ENCODE data around the gene CHN1.

Gene CHN1

DNA sequence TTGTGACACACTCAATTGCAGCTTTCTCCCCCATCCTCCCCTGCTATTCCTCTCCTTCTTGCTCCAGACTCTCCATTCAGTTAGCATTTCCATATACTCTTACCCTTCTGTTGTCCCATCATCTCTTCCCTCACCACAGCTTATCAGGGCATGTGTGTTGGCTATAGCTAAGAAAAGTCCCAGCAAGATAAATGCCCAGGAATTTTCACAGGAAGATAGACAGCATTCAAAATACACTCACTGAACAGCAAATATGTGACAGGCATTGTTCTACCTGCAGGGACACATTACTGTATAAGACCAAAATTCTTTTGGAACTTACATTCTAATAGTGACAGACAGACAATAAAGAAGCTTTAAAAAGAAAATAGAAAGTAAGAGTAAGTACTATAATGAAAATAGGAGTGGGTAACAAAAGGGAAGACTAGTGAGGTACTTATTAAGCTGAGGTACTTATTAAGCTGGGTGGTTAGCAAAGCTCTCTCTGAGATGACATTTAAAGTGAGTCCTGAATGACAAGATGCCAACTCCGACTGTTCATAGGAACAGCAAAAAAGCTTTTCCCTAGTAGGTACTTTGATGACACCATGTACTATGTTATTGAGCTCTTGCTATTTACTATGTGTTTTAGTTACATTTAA is 86.2 kb downstream of the CHN1 start:
- no peak for DNase-seq

DNA sequence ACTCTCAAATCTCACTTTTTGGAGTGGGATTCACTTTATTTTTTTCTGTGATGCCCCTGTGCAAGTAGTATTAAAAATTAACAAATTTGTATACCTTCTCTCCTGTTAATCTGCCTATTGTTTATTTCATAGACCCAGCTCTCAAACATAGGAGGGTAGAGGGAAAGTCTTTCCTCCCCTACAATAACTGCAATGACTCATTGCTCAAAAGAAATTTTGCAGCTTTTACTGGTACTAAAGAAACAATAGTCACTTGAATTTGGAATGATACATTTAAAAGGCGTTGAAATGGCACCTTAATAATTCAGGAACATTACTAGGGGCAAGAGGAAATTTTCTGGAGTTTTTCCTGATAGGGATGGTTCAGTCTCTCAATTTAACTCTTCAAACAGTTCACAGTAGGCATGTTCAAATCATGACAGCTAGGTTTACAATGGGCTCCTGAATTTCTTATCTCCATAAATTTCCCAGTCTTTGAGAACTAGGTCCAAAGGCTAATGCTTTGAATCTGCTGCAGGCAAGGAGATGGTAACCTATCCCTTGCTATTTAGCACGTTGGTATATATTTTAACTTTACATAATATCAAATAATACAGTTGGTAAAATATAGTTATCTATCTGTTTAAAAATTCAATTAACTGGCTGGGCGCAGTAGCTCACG is 88.8 kb downstream of the CHN1 start:
- DNase-seq, result no peak

DNA sequence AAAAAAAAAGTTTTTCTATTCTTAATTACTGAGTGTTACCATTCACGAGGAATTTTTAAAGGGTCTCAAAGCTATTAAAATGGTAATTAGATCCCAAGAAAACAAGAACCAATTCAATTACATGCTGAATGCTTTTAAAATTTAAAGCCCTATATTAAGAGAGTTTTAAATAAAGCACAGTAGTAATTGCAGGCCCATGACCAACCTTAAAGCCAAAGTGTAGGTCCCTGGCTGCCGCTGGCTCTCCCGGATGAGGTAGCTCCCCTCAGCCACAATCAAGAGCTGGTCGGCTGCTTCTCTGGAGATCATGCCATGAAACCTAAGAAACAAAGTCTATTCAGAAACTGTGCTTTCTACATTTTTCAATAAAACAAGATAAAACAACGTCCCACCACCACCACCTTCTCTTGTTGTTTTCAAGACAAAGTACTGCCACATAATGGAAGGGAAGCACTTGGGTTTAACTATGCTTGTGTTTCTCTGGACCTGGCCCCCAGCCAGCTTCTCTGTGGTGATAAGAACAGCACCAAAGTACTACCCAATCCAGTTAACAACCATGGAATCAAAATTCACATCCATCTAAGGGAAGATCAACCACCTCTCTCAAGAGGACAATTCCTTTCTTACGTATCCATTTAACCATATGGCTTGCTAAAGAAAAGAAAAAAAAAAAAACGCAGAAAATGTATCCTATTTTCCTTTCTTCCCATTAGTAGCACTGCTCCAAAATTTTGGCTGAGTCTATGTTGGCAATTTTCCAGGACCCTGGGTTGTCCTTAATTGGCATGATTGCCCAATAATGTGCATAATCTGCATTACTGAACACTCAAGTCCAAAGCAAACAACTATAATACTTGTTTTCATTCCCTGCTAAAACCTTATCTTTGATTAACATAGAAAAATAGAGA is 90.1 kb downstream of the CHN1 start:
- no peak for DNase-seq

DNA sequence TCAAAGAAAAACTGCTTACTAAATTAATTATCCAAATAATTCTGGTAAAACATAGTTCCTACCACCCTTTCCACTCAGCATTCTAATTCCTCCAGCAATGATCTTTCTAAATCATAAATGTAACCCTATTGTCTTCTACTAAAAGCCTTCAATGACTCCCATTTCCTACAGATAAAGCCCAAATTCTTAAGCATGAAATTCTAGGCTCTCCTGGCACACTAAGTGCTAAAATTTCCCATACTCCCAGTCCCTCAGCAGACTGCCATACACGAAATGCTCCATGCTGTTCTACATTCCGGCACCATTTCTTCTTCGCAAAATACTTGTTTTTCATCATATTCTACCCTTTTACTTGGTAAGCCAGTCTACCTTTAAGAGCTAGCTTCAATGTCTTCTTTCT is 96.9 kb downstream of the CHN1 start:
- no peak for DNase-seq

DNA sequence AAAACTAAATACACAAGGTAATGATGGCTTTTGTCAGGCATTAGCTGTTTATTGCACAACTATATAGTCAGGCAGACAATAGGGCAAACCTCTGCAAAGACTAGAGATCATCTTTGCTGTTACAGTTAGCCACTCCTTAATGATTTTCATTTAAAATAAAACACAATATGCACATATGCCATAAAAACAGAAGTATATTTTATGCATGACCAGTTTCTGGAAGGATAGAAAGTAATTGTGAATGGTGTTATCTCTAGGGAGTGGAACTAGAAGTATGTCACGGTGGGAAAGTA is 102.0 kb downstream of the CHN1 start:
- no peak for DNase-seq

DNA sequence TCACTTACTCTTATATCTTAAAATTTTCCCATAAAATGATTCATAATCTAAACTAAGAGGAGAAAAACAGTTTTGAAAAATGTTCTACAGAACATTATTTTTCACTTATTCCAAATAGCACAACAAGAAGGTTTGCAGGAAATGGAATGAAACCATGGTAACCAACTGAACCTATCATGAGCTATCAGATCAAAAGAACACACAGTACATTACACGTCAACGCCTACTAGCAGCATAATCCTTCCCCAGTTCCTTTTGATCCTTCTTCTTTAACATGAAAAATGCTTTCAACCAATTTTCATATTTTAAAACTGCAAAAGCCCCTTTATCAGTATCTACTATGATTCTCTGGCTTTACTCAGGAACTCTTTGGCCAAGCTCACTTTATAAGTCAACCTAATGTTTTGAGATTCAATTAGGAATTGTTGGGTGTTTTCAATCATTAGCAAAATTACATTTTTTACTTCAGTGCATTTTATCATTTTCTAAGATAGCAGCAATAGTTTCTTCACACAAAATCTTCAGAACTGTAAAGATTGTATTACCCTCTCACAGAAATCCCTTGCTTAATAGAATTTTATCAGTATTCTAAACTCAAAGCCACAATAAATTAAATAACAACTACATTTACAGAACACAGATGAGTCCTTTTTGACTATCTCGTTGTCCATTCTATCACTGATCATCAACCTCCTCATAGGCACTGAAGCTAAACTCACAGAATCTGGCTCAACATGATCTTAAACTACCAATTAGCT is 102.5 kb downstream of the CHN1 start:
- no peak for DNase-seq

DNA sequence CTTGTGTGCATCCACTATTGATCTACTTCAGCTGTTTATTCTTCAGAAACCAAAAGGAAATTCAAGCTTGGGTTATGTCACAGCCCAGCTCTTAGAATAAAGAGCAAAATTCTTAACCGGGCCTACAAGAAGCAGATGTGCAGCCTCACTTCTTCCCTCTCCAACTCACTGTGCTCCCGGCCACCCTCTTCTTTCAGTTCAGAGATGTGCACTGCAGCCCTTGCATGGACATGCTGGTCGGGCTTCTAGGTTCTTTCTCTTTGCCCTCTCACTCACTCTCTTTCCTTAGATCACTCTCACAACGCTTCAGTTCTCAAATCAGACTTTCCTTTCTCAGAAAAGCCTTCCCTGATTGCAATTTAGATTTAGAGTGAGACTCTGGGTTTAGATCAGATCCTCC is 104.1 kb downstream of the CHN1 start:
- DNase-seq, result no peak

DNA sequence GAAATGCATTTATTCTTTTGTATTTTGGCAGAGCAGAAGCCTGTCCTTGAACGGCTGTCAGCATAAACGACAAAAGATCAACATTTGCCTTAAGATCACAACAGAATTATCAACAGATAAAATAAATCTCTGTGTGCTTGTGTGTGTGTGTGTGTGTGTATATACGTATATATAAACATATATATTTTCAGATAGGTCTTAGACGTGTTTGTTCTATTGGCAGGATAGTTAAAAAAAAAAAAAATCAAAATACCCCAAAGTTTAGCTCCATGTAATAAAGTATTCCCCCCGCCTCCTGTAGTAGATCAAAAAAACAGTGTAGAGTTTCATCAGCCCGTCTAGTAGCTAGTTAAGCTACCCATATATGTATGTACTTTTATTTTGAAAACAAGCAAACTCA is 107.9 kb downstream of the CHN1 start:
- no peak for DNase-seq

DNA sequence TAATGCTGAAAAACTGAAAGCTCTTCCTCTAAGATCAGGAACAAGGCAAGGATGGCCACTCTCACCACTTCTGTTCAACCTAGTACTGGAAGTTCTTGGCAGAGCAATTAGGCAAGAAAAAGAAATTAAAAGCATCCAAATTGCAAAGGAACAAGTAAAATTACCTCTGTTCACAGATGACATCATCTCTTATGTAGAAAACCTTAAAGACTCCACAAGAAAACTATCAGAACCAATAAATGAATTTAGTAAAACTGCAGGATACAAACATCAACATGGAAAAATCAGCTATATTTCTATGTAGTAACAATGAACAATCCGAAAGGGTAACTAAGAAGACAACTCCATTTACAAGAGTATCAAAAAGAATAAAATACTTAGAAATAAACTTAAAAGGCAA is 112.2 kb downstream of the CHN1 start:
- no peak for DNase-seq

DNA sequence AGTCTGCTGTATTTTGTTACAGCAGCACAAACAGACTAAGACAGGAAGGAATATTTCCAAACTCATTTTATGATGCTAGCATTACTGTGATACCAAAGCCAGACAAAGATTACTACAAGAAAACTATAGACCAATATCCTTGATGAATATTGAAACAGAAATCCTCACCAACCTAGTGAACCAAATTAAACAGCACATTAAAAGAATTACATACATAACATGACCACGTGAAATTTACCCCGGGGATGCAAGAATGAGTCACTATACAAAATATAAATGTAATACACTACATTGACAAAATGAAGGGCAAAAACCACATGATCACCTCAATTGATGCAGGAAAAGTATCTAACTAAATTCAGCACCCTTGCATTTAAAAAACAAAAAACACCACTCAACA is 112.6 kb downstream of the CHN1 start:
- no peak for DNase-seq

DNA sequence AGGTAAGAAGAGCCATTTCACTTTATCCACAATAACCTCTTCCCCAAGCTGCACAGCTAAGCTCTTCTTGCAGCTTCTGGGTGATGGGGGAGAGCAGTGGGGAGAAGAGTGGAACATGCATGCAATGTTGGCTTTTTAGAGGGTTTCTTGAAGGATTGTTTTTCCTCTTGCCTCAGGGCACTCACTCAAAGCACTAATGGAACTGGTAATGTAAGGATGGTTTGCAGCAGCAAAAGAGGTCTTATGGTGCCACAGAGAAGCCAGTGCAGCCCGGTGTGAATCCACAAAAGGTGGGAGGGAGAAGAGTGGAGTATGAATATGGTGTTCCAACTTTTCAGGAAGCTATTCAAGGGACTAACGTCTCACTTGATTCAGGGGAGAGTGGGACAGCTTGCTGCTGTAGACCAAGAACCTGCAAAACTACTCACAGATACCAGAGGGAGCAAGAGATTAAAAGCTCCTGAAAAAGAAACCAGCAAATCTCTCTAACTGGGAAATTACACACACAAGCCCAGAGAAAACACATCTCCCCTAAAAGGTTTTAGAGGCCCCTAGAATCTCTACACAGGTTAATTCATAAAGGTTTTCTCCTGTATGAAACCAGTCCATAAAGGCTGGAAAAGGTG is 116.4 kb downstream of the CHN1 start:
- DNase-seq, result no peak

DNA sequence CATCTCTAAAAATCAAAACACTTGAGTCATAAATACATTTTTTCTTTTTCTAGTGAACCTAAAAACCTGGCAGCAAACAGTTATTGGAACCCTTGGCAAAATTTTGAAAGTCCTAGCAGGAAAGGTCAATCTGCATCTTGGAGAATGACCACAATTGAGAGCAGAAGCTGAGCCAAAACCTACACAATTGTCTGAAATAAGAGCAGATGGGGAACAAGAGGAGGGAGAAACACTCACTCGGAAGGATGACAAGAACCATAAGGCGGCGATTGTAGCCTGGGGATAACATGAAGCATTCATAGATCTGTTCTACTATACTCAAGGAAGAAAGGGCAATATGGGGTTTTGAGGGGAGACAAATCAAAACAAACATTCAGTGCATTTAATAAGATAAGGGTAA is 117.0 kb downstream of the CHN1 start:
- DNase-seq, result no peak

DNA sequence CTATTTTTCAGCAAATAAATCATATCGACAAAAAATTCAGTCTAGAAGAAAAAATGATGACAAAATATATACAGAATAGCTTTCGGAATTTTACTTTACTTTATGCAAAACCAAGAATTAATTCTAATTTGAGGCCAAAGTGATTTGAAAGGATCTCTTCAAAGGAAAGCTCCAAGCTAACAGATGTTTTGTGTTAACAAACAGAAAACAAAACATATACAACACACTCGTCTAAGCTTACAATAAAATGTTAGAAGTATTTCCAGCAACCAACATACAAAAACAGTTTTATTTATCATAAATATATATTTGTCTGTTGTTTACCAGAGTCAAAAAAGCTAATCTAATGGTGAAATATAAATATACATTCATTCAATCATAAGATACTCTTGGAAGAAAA is 122.8 kb downstream of the CHN1 start:
- no peak for DNase-seq

DNA sequence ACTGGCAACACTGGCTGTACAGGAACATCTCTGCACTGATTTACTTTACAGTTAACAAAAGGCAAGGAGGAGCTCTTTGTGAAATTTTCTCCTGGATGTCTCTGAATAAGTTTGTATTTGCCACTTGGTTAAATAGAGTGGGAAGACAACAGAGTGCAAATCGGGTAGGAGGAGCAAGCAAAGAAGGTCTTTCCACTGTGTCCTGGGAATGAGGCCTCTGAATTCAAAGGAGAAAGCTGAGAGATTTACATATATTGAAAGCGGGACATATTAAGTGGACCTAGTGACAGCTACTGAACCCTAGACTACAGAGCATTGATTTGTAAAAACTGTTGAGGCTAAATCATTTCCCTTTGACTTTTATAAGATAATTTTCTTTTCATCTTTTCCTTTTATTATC is 123.5 kb downstream of the CHN1 start:
- DNase-seq, result no peak

DNA sequence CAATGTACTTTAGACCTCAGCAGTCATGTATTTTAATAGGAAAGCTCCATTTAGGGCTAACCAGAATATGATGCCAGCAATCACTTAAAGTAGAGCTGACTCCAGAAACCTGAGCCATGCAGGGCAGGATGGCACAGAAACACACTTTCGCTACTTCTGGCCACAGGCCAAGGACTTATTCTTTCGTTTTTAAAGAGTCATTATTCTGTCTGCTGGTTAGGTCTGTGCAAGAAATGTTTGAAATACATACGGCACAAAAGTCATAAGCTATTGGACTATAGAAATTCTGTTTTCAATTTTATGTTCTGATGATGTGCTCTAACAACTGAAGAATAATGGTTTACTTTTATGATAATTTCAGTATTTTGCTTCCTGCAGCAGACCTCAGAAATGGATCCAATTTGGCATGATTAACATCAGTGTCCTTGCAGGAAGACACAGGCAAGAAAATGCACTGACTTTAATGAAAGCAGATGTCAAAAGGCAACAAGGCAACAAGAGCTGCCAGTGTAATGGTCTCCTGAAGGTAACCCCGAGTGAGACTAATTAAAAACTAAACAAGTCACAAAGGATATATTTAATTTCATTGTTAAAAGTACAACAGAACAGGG is 126.5 kb downstream of the CHN1 start:
- no peak for DNase-seq

DNA sequence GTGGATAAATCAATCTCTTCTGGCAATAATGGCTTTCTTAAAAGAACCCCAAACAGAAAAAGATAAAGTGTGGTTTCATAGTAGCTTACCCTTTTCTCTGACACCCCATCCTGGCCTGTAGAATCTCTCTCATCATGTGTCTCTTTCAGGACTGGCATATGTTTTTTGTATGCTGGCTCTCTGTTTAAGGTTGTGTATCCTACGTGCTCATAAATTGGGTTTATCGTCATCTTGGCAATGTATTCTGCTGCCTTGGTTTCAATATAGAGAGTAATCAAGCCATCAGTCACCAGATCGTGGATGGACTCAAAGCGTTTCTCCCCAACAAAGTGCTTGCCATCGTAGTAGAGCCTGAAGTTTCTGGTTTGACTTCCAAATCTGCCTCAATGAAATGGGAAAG is 127.4 kb downstream of the CHN1 start:
- no peak for DNase-seq

DNA sequence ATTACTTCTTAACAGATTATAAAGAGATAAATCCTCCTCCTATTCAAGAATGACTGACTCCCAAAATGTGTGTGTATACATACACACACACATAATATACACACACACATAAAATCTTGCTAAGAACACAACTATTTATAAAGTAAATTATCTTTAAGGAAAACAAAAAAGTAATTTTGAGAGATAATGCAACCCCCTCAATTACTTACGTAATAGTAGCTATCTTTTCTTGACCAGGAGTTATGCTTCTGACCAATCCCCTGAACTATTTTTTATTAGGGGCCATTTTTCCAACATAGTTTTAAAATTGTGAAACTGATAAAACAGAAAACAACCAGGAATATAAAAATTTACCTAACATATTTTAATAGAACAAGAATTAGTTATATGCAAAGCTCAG is 127.9 kb downstream of the CHN1 start:
- DNase-seq, result no peak

DNA sequence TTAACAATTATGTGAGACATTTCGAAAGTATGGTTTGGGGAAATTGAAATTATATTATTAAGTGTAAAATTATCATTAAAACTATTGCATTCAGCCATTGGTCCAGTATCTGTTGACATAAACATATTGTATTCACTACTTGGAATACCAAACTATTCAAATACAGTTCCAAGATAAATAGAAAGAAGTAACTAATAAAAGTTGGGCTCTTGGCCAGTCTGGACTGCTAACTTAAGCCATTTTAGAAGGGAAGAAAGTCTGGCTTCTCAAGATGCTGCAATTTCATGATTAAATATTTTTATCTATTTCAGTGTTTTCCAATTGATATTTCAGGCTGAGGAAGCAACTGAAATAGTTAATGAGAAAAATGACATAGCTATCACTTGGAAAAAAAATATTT is 131.1 kb downstream of the CHN1 start:
- DNase-seq, result no peak

DNA sequence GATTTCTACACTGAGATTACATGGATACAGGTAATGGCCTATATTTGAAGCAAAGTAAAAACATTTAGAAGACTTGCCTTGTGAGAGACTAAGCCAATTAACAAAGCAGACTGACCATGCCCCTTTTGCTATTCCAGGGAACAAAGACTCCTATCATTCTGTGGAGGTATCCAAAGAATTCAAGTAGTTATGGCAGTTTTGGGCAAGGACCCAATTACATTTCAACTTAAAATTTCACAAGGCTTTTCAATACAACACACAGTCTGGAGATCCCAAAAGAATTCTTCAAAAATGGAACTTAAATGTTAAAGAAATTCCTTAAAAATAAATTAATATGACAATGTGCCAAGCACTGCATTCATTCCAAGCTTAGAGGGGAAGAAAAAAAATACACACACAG is 131.7 kb downstream of the CHN1 start:
- no peak for DNase-seq

DNA sequence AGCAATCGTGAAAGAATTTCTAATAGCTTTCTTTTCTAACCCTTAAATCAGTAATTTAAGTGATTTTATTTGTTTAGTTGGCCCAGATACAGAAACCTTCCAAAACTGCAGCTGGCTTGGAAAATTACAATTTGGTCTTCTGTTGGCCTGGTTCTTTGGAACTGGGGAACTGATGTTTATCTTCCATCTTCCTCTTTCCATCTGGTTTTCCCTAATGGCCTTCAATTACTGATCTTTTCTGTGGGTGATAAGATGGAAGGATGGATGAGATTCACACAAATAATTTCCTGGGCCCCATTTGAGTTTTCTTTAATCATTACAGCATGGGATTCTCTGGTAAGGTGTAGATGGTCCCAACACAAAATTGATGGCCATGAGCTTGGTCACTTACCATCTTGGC is 134.4 kb downstream of the CHN1 start:
- no peak for DNase-seq

DNA sequence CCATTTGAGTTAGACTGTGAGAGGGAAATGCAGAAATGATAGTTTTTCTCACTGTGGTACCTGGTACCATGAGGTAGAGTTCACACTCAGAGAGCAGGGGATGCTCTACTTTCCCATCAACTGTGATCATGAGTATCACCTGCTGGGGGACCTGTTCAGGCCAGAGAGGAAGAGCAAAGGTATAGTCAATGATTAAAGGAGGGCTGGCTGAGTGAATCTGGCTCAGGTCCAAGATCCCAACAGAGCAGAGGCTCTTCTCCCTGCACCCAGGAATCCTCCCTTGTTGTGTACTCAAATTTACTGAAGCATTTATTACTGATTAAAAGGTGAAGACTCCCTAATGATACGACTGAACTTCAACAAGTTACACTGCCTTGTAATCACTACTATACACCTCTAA is 136.3 kb downstream of the CHN1 start:
- no peak for DNase-seq

DNA sequence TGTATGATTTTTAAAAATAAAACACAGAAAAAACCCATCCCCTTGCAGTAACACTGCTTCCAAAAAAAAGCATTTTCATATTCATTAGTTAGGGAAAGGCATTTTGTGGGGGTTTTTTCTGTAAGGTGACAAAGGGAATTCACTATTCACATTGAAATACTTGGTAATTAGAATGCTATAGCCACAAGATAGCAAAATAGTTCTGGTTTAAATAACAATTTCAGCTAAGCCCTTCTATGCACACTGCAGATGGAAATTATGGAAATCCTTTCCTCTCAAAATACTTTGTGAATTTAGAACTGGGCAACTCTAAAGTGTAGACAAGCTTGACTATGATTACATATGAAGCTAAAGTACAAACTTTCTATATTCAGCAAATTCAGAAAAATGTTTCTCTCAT is 138.8 kb downstream of the CHN1 start:
- no peak for DNase-seq

DNA sequence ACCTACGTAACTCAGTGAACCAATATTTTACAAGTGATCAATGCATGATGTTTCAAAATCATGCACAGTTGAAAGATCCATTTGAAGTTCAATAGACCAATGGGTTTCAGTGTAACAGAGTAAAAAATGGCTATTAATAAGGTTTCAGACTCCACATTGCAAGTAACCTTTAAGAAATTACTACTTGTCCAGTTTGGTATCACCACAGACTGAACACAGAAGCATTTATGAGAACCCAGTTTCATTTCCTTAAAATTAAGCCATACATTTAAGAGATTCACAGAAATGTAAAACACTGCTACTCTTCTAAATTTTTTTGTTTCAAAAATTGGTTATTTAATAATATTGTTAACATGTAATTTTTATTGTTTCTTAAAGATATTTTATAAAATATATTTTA is 142.0 kb downstream of the CHN1 start:
- no peak for DNase-seq

Measured in activated naive CD4-positive, alpha-beta T cell treated with Interleukin-2 at 50 U/mL for 16 hours (primary cell).